AG10803 (cell line): ENCODE data around the gene PRXL2A.
A peak's percentile ranks its signal among the peaks of the same experiment; 100 is the strongest.
"Not testable (repeated sequence)": the region's sequence is repeated elsewhere in the genome, so short reads cannot be mapped to it uniquely, and the experiment has no call there.

Experiments
- DNase-seq: peaks from one replicate; pipeline ENCODE4 v3.0.0; 2010; ENCODE audit warnings: low read depth
- H3K4me3 ChIP-seq: 2 replicates; pipeline ENCODE4 v1.5.1; 2011; ENCODE audit warnings: mild to moderate bottlenecking, low read length, control low read depth
- CTCF ChIP-seq: conservative IDR thresholded peaks from 2 replicates; pipeline ENCODE4 v1.5.1; 2011; ENCODE audit warnings: mild to moderate bottlenecking, low read length, control low read depth, inconsistent platforms

The PRXL2A gene

GRCh38 chr10:80477813-80478212 is 69.5 kb downstream of the PRXL2A start:
- no peak for TF ChIP-seq CTCF
- no peak overlapping the region for H3K4me3 ChIP-seq
- DNase-seq, result peak; percentile 58

DNA sequence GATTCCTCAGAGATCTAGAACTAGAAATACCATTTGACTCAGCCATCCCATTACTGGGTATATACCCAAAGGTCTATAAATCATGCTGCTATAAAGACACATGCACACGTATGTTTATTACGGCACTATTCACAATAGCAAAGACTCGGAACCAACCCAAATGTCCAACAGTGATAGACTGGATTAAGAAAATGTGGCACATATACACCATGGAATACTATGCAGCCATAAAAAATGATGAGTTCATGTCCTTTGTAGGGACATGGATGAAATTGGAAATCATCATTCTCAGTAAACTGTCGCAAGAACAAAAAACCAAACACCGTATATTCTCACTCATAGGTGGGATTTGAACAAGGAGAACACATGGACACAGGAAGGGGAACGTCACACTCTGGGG is 72.0 kb downstream of the PRXL2A start:
- DNase-seq, H3K4me3 ChIP-seq: not testable (repeated sequence)

DNA sequence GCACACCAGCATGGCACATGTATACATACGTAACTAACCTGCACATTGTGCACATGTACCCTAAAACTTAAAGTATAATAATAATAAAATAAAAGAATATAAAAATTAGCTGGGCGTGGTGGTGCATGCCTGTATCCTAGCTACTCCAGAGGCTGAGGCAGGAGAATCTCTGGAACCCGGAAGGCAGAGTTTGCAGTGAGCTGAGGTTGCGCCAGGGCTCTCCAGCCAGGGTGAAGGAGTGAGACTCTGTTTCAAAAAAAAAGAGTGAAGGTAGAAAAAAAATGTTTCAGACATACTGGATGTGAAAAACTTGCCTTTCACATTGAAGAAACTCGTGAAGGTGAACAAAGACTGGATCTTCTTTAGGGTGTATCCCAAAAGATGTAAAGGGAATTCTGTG is 72.5 kb downstream of the PRXL2A start:
- no peak for TF ChIP-seq CTCF
- H3K4me3 ChIP-seq, result no peak overlapping the region
- DNase-seq, result no peak

DNA sequence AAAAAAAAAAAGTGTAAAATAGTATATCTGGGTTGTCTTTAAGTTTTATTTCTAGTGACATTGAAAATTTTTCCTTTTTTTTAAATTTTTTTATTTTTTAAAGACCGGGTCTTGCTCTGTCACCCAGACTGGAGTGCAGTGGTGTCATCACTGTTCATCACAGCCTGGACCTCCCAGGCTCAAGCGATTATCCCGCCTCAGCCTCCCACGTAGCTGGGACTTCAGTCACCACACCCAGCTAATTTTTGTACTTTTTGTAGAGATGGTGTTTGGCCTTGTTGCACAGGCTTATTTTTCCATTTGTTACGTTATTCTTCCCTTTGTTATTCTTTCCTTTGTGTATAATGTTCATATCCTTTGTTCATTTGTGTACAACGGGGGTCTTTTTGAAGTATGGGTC is 75.9 kb downstream of the PRXL2A start:
- no peak overlapping the region for H3K4me3 ChIP-seq
- no peak for DNase-seq
- TF ChIP-seq CTCF, result no peak

DNA sequence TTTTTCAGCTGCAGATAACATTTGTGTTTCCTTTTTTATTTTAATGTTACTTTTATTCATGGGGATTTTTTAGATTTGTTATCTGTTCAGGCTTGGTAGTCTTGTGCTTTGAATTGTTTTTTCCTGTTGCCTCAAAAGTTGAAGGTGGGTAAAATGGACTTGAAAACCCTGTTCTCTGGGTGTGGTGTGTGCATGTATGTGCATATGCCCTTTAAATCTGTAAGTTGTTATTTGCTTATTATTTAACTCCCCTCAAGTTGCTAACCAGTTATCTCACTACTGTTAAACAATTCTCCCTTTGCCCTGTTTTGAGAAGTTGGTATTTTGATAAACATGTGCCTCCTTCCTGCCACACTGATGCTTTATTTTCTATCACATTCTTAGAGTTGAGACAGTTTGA is 76.3 kb downstream of the PRXL2A start:
- DNase-seq, result no peak
- no peak for TF ChIP-seq CTCF
- H3K4me3 ChIP-seq, result no peak overlapping the region

DNA sequence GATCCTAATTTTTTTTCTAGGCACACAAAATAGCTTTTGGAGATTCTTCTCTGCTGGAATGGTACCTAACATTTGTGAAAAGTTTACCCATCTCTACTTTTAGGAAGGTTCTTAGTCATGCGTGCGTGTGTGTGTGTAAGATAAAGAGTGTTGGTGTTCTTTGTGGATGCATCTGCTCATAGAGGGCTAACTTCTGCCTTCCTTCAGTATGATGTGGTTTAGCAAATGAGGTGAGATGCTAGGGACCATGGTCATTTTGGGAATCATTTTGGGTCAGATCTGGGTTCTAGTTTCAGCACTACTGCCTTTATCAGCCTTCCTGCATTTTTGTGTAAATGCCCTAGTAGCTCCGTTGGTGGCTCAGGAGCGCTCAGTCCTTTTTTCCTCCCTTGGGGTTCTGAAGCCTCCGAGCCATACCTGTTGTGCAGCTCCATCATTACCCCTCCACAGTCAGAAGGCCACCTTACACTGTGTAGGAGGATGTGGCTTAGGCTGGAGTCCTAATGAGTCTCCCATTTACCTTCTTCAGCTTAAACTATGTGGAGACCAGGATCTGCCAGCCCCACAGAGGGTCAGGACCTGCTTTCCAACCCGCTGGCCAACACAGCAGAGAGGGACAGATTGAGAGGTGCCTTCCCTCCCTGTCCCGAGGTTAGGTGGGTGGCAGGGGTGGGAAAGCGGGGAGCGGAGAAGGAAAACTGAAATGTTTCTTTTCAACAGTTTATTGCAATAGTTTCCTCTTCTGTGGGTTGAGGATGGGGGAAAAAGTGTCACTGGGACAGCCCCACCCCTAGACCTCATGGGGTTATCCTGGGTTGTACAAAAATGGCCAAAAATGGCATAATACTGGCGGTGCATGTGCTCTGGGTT is 77.0 kb downstream of the PRXL2A start:
- DNase-seq, result no peak
- TF ChIP-seq CTCF, result no peak
- H3K4me3 ChIP-seq, result no peak overlapping the region

GRCh38 chr10:80485946-80486764 is 77.8 kb downstream of the PRXL2A start:
- no peak for DNase-seq
- H3K4me3 ChIP-seq, result no peak overlapping the region
- TF ChIP-seq CTCF, result no peak
